Measurements from ENCODE around the gene RELN. TPM values are rescaled to one million over a fixed set of nuclear protein-coding genes. Genes with fewer than 3 reads are reported as not detected.

The RELN gene
- total RNA-seq, 1 donor from 2014 or later, result not detected

DNA sequence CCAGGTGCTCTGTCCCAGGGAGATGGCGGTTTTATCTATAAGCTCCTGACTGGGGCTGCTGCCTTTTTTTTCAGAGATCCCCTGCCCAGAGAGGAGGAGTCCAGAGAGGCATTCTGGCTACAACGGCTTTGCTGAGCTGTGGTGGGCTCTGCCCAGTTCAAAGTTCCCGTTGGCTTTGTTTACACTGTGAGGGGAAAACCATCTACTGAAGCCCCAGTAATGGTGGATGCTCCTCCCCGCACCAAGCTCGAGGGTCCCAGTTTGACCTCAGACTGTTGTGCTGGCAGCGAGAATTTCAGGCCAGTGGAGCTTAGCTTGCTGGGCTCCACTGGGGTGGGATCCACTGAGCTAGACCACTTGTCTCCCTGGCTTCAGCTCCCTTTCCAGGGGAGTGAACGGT is 527.1 kb downstream of the RELN start:
- no peaks in the 10 kb centered on the region for H3K9me3 Mint-ChIP-seq (ENCODE audit: low read depth)
- no peak overlapping the region for H3K4me3 Mint-ChIP-seq (ENCODE audit: unreplicated experiment)
- H3K27ac Mint-ChIP-seq (ENCODE audit: unreplicated experiment), result no peak overlapping the region
- no peaks in the 10 kb centered on the region for H3K36me3 Mint-ChIP-seq (ENCODE audit: low read depth)
- TF ChIP-seq, protein P1, sequence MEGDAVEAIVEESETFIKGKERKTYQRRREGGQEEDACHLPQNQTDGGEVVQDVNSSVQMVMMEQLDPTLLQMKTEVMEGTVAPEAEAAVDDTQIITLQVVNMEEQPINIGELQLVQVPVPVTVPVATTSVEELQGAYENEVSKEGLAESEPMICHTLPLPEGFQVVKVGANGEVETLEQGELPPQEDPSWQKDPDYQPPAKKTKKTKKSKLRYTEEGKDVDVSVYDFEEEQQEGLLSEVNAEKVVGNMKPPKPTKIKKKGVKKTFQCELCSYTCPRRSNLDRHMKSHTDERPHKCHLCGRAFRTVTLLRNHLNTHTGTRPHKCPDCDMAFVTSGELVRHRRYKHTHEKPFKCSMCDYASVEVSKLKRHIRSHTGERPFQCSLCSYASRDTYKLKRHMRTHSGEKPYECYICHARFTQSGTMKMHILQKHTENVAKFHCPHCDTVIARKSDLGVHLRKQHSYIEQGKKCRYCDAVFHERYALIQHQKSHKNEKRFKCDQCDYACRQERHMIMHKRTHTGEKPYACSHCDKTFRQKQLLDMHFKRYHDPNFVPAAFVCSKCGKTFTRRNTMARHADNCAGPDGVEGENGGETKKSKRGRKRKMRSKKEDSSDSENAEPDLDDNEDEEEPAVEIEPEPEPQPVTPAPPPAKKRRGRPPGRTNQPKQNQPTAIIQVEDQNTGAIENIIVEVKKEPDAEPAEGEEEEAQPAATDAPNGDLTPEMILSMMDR (IDR thresholded peaks at IDR 0.05), result no peak
- DNase-seq (ENCODE audit: low spot score), result no peak
- peaks cover 14% of the 10 kb centered on the region for H3K27me3 Mint-ChIP-seq (ENCODE audit: low read depth)
- no peaks in the 10 kb centered on the region for H3K4me1 Mint-ChIP-seq (ENCODE audit: low read depth)

DNA sequence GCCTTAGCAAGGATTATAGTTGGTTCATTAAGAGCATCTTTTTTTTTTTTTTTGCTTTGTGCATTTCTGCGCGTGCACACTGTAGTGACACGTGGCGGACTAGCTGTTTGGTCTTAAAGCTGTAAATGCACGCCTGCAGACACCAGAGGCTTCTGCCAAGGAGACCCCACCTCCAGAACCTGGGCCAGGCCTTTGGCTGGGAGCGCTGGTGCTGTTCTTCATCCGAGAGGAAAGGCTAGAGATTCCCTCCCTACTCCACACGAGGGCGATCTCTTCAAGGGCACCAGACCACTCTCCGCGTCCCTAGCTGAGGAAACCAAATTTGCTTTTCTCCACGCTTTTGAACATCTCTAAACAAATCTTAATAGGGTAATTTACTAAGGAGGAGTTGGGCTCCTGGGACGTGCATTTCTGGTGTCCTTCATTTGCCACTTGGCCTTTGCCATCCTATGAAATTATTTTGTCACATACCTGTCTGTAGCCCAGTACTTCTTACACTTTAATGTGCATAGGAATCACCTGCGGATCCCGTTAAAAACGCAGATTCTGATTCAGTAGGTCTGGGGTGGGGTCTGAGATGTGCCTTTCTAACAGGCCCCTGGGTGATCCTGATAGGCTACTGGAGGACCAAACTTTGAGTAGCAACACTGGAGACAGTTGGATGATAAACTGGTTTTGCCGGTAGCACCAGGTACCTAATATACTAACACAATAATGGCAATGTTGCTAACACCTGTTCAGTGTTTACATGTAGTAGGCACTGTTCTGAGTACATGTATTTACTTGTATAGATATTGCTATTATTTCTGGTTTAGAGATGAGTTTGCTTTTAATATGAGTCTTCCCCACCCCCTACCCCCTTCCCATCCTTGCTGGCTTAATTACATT is 542.1 kb downstream of the RELN start:
- Mint-ChIP-seq H3K27me3 (ENCODE audit: low read depth) (peaks cover 81% of the 10 kb centered on the region), H3K9me3 (ENCODE audit: low read depth) (peaks cover 16% of the 10 kb centered on the region), H3K36me3 (ENCODE audit: low read depth) (peaks cover 3% of the 10 kb centered on the region), H3K27ac (ENCODE audit: unreplicated experiment) (no peak overlapping the region), H3K4me3 (ENCODE audit: unreplicated experiment) (no peak overlapping the region), H3K4me1 (ENCODE audit: low read depth) (peaks cover 10% of the 10 kb centered on the region)
- TF ChIP-seq, protein P1 (IDR thresholded peaks at IDR 0.05), result peak; percentile 80
- no peak for DNase-seq (ENCODE audit: low spot score)

DNA sequence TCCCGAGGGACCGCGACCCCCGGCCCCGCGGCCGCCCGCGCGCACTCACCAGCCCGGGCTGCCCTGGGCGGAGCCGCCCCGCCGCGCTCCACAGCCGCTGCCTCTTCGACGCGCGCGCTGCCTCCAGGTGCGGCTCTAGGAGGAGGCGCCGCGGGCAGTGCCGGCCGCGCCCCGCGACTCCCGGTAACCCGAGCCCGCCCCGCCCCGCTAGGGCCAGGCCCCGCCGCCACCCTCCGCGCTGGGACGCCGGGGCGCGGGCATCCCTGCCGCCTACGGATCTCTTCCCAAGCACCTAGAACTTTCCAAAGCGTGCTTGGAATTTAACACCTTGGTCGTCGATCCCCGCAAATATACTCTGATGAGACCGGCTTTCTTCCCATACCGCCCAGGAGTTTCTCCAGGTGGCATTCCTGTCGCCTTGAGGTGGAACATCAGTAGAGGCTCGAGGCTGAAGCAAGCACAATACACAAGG is 543.4 kb downstream of the RELN start, which contains the start of gene SLC26A5:
Gene SLC26A5, minus strand, starts transcription at position 159 of the 472 bp plus-strand sequence. CDS start 24,693 bp downstream, outside the sequence.
- Mint-ChIP-seq H3K4me1 (ENCODE audit: low read depth) (peaks cover 10% of the 10 kb centered on the region), H3K9me3 (ENCODE audit: low read depth) (peaks cover 4% of the 10 kb centered on the region), H3K4me3 (ENCODE audit: unreplicated experiment) (peak within 1 kb of the TSS; percentile 70), H3K27ac (ENCODE audit: unreplicated experiment) (no peak within 1 kb of the TSS), H3K27me3 (ENCODE audit: low read depth) (peaks cover 75% of the 10 kb centered on the region), H3K36me3 (ENCODE audit: low read depth) (peaks cover 3% of the 10 kb centered on the region)
- TF ChIP-seq, protein P1 (IDR thresholded peaks at IDR 0.05), result no peak
- no peak for DNase-seq (ENCODE audit: low spot score)

DNA sequence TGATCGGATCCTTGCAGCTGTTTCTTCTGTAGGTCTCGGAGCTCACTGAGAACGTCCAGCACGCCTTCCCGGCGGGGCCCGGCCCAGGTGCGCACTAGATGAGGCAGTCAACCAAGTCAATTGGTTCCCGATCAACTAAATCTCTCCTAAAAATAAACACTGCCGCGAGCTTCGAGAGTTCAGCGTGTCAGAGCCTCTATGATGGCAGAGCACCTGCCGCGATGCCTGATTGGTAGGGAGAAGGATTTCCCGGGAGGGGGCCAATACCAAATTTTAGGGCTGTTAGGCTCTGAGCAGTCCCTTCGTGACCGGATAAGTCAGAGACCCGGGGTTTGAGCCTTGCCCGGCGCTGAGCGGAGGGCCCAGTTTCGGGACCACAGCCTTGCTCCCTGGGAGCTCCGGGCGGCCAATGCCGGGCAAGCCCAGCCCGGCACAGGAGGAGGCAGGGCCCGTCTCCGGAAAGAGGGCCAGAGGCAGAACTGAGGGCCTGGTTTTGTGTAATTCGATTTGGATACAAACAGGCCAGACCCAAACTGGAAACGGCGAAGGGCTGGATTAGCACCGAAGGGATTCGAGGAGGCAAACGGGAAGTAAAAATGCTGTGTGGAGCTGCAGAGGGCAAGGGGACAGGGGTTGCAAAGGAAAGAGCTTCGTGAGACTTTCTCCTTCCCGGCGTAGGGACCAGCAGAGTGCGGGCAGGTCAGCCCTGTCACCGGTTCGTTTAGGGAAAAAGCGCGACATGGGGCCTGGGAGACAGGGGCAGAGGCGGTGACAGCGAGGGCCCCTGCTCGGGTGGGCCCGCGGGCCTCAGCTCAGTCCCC is 544.0 kb downstream of the RELN start:
- peak overlapping the region; percentile 70 for H3K4me3 Mint-ChIP-seq (ENCODE audit: unreplicated experiment)
- H3K4me1 Mint-ChIP-seq (ENCODE audit: low read depth), result peaks cover 10% of the 10 kb centered on the region
- no peak for DNase-seq (ENCODE audit: low spot score)
- no peak overlapping the region for H3K27ac Mint-ChIP-seq (ENCODE audit: unreplicated experiment)
- peaks cover 3% of the 10 kb centered on the region for H3K36me3 Mint-ChIP-seq (ENCODE audit: low read depth)
- H3K9me3 Mint-ChIP-seq (ENCODE audit: low read depth), result peaks cover 3% of the 10 kb centered on the region
- peaks cover 77% of the 10 kb centered on the region for H3K27me3 Mint-ChIP-seq (ENCODE audit: low read depth)
- TF ChIP-seq, protein P1 (IDR thresholded peaks at IDR 0.05), result no peak

DNA sequence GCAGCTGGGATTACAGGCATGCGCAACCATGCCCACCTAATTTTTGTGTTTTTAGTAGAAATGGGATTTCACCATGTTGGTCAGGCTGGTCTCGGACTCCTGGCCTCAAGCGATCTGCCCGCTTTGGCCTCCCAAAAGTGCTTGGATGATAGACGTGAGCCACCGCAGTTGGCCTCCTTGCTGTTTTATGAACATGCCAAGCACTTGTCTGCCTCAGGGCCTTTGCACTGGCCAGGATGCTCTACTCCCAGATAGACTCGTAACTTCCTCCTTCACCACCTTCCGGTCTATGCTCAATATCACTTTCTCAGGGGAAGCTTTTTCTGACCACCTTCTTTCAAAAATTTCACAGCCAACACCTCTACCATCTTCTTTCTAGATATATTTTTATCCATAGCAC is 549.8 kb downstream of the RELN start:
- TF ChIP-seq, protein P1 (IDR thresholded peaks at IDR 0.05), result no peak
- DNase-seq (ENCODE audit: low spot score), result no peak
- no peak overlapping the region for H3K4me3 Mint-ChIP-seq (ENCODE audit: unreplicated experiment)
- no peaks in the 10 kb centered on the region for H3K4me1 Mint-ChIP-seq (ENCODE audit: low read depth)
- peaks cover 5% of the 10 kb centered on the region for H3K9me3 Mint-ChIP-seq (ENCODE audit: low read depth)
- peaks cover 54% of the 10 kb centered on the region for H3K27me3 Mint-ChIP-seq (ENCODE audit: low read depth)
- H3K27ac Mint-ChIP-seq (ENCODE audit: unreplicated experiment), result no peak overlapping the region
- H3K36me3 Mint-ChIP-seq (ENCODE audit: low read depth), result no peaks in the 10 kb centered on the region

Data from chondrocyte (in vitro differentiated cells).